CD4-positive, alpha-beta T cell treated with Interleukin-4 for 1 hour (primary cell): ENCODE measurements around the gene CENPL.
"Not testable (repeated sequence)": the region's sequence is repeated elsewhere in the genome, so short reads cannot be mapped to it uniquely, and the experiment has no call there.

Experiments
- DNase-seq, 2 donors: peaks; one replicate each; pipeline ENCODE4 v3.0.0-alpha.2; 2020 to 2022

The CENPL gene

DNA sequence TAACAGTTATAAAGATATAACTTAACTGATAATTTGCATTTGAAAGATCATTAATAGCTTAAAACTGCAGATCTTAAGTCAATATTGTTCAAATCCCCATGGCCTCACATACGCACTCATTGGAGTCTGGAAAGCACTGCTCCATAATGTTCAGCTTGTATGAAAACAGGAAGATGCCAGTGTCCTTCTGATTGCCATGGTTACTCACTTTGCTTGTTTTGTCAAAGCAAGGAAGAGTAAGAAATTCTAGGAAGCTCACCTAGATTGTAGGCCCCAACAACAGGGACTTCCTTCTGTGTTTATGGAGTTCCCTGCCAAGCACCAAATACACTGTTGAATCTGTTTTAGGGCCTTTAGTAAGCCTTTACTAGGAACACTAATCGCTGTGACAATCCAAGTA, 32.2 kb upstream of the CENPL start:
- DNase-seq = no peak

- no peak for DNase-seq
Observed at GRCh38 chr1:173856014-173856413, 31.3 kb upstream of the CENPL start.

DNA sequence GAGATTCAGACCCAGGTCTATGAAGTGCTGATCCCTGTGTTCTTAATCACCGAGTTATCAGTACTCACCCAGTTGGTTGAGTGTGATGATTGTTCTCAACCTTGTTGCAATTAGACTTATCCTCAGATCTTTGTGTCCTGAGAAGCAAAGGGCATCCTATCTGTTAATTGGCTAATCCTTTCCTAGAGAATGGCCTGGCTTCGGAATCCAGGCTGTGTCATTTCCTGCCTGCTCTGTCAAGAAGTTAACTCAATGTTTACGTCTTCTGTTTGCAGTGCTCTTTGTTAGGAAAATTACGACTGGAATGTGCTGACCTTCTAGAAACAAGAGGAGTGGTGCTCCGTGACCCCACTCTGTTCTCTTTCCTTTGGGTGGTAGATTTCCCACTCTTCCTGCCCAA, 28.4 kb upstream of the CENPL start:
- DNase-seq = no peak

- no peak for DNase-seq
Observed at GRCh38 chr1:173852105-173852504, 27.4 kb upstream of the CENPL start.

DNA sequence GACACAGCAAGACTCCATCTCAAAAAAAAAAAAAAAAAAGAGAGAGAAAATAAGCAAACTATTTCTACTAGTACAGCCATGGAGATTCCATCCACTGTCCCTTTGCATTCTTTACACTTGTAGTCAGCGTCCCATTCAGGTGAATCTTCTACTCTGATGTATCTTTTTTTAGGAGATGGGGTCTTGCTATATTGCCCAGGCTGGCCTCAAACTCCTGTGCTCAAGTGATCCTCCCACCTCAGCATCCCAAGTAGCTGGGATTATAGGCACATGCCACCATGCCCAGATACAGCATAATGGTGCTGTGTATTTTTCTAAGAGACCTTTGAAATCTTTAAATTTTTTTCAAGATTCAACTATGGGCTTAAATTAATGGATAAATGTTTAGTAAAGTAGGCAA, 8.1 kb upstream of the CENPL start:
- DNase-seq = no peak

DNA sequence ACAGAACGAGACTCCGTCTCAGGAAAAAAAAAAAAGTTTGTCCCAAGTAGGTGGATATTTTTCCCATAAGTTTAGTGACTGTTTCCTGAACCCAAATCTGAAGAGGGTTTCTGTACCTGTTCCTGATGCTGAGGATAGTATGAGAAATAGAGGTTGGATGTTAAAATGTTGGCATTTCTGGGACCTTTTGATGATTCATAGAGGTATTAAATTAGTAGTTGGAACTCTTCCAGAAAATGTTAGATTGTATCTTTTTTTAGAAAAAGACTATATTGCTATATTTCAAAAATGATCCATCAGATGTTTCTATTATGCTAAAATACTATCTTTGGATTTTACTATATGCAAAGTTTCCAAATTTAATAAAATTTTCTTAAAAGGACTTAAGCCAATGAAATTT, 2.9 kb upstream of the CENPL start:
- DNase-seq = no peak

- DNase-seq = no peak
Observed at GRCh38 chr1:173823781-173824314, 835 bp downstream of the CENPL start.

- DNase-seq = no peak
Observed at GRCh38 chr1:173821680-173822079, 3.0 kb downstream of the CENPL start.

- DNase-seq = no peak
Observed at GRCh38 chr1:173818459-173818858, 6.2 kb downstream of the CENPL start.

DNA sequence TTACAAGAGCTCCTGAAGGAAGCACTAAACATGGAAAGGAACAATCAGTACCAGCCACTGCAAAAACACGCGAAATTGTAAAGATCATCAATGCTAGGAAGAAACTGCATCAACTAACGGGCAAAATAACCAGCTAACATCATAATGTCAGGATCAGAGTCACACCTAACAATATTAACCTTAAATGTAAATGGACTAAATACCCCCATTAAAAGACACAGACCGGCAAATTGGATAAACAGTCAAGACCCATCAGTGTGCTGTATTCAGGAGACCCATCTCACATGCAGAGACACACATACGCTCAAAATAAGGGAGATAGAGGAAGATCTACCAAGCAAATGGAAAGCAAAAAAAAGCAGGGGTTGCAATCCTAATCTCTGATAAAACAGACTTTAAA, 11.0 kb downstream of the CENPL start:
- DNase-seq = not testable (repeated sequence)

GRCh38 chr1:173802961-173803360, 21.7 kb downstream of the CENPL start:
- no peak for DNase-seq

- not testable (repeated sequence) for DNase-seq
Observed at GRCh38 chr1:173799995-173800394, 24.7 kb downstream of the CENPL start.

DNA sequence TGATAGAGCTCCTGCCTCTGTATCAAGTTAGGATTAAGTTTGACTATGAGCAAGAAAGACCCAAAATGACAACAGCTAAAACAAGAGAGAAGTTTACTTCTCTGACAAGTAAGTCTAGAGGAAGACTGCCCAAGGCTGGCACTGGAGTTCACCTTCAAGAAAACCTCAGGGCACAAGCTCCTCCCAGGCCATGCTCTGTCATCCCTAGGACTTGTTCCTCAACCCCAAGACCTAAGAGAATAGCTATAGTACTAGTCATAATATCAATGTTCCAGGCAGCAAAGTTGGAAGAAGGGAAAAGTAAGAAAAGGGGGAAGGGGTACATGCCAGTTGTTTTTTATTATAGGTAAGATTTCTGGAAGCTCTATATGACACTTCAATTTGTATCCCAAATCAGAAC, 26.6 kb downstream of the CENPL start:
- no peak for DNase-seq

GRCh38 chr1:173789841-173790240, 34.8 kb downstream of the CENPL start:
- DNase-seq = no peak

DNA sequence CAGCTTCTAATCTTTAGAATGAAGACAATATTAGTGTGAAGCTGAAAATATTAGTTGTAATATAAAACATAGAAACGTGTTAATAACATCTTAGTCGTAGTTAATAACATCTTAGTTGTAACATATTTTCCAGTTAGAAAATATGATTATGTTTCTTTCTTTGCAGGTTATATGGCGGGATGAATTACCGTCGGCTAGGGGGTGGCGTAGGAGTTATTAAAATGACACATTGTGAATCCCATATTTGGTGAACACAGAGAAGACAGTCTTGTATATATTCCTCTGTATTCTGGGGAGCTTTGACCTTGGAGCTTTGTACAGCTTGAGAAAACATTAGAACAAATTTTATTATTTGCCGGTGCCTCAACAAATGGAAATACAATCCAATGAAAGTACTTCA, 39.7 kb downstream of the CENPL start:
- no peak for DNase-seq

DNA sequence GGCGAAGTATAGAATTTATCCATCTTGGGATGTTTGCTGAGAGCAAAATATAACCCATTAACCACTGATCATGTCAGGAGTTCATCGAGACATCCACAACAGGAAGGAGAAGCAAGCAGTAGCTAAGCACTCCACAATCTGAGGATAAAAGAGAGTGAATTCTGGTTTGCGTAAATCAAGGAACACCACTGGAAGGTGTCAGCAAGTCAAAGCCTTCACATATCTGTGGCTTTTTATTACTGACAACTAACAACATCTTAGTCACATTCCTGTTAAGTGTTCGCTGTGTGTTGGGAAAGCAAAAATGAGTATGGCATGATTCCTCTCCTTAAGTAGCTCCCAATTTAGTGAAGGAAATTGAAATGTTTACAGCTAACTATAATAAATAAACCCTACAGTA, 44.7 kb downstream of the CENPL start:
- DNase-seq = no peak

DNA sequence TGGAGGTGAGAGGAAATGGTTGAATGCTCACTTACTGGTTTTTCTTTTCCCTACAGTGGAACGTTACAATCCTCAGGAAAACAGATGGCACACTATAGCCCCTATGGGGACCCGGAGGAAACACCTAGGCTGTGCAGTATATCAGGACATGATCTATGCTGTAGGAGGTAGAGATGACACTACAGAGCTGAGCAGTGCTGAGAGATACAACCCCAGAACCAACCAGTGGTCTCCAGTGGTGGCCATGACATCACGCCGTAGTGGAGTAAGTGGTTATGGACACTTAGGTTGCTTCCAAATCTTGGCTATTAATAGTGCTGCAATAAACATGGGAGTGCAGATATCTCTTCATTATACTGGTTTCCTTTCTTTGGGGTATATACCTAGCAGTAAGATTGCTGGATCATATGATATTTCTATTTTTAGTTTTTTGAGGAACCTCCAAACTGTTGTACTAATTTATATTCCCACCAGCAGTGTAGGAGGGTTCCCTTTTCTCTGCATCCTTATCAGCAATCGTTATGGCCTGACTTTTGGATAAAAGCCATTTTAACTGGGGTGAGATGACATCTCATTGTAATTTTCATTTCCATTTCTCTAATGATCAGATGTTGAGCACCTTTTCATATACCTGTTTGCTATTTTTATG, 49.0 kb downstream of the CENPL start:
- DNase-seq = no peak

- no peak for DNase-seq
Observed at GRCh38 chr1:173771560-173771959, 53.1 kb downstream of the CENPL start.

- not testable (repeated sequence) for DNase-seq
Observed at GRCh38 chr1:173770330-173770729, 54.4 kb downstream of the CENPL start.

DNA sequence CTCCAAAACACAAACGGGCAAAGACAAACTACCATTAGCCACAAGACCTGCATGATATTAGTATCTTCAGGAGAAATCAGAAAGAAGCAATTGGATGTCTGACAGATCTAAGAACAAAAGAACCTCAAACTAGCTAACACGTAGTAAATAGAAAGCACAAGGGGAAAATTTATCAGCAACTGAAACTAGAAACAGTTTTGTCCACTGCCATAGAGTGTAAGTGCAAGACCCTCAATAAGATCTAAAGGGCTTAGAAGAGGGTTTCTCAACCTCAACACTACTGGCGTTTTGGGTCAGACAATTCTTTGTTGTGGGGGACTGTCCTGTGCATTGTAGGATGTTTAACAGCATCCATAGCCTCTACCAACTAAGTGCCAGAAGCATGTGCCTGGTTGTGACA, 55.9 kb downstream of the CENPL start:
- DNase-seq = no peak

DNA sequence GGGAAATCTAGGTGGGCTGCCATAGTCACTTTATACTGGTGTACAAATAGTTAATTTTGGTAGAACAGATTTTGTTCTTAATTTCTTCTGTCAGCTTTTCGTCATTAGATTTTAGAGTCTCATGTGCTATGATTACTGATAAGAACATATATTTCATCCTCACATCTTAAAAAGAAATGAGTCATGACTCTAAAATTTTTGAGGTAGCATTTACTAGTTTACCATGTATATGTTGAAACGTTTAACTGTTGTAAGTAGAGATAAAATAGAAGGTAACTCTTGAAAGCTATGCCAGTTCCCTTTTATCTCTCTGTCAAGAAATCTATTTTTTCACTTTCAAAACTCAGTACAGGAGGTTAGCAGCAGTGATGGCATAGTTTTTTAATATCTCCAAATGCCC, 56.5 kb downstream of the CENPL start:
- DNase-seq = no peak

DNA sequence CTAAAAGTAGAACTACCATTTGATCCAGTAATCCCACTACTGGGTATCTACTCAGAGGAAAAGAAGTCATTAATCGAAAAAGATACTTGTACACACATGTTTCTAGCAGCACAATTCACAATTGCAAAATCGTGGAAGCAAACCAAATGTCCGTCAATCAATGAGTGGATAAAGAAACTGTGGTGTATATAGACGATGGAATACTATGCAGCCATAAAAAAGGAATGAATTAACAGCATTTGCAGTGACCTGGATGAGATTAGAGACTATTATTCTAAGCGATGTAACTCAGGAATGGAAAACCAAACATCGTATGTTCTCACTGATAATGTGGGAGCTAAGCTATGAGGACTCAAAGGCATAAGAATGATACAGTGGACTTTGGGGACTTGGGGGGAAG, 60.4 kb downstream of the CENPL start:
- DNase-seq = not testable (repeated sequence)

DNA sequence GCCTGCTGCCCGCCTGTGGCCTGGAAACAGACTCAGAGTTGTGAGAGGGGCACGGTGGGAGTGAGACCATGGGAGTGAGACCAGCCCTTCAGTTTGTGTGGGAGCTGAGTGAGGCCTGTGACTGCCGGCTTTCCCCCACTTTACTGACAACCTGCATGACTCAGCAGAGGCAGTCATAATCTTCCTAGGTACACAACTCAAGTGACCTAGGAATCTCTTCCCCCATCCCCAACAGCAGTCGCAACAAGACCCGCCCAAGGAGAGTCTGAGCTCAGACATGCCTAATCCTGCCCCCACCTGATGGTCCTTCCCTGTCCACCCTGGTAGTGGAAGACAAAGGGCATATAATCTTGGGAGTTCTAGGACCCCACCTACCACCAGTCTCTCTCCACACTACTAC, 65.7 kb downstream of the CENPL start:
- DNase-seq = no peak

DNA sequence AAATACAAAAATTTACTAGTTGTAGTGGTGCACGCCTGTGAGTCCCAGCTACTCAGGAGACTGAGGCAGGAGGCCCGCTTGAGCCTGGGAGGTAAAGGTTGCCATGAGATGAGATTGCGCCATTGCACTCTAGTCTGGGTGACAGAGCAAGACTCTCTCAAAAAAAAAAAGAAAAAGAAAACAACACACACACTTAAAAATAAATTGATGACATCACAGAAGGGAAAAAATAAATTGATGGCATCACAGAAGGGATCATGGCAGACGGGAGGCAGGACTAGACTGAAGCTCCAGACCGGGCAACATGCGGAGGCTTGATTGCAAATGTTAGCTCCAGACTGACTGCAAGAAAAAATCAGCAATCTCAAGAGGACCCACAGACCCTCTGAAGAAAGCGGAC, 66.6 kb downstream of the CENPL start:
- no peak for DNase-seq

GRCh38 chr1:173757666-173758065, 67.0 kb downstream of the CENPL start:
- DNase-seq = no peak
